Chondrocyte (in vitro differentiated cells): ENCODE measurements around the gene LARP4B. TPM values are rescaled to one million over a fixed set of nuclear protein-coding genes. Genes with fewer than 3 reads are reported as not detected.

Experiments used
- DNase-seq: peaks from one replicate; pipeline ENCODE4 v3.0.0; 2021; ENCODE audit warnings: mixed read lengths, low spot score
- H3K27ac Mint-ChIP-seq: one replicate; pipeline ENCODE4 v1.8.0; 2021; ENCODE audit warnings: mild to moderate bottlenecking, moderate library complexity, mixed read lengths; ENCODE audit not compliant: unreplicated experiment
- H3K27me3 Mint-ChIP-seq: 2 replicates; pipeline ENCODE4 v1.8.0; 2021; ENCODE audit warnings: low read depth, mixed read lengths
- H3K36me3 Mint-ChIP-seq: 2 replicates; pipeline ENCODE4 v1.8.0; 2021; ENCODE audit warnings: low read depth, mixed read lengths
- H3K4me1 Mint-ChIP-seq: 2 replicates; pipeline ENCODE4 v1.8.0; 2021; ENCODE audit warnings: low read depth, mild to moderate bottlenecking, mixed read lengths
- H3K4me3 Mint-ChIP-seq: one replicate; pipeline ENCODE4 v1.8.0; 2021; ENCODE audit warnings: mild to moderate bottlenecking, moderate library complexity, mixed read lengths; ENCODE audit not compliant: unreplicated experiment
- H3K9me3 Mint-ChIP-seq: 2 replicates; pipeline ENCODE4 v1.8.0; 2021; ENCODE audit warnings: low read depth, mixed read lengths
- total RNA-seq: library from RNA; stranded (reverse); gene quantifications from 3 replicates; pipeline ENCODE4 v1.2.1, GENCODE V29; 2021
- TF ChIP-seq, protein P1 (sequence below): fragments of 200-600 bp; sonication (generic); IDR thresholded peaks from 2 replicates; pipeline ENCODE4 v1.5.0; 2021; ENCODE audit warnings: antibody characterized with exemption, mild to moderate bottlenecking, moderate library complexity

The LARP4B gene
- total RNA-seq, 1 donor from 2014 or later, result 67.1 TPM

DNA sequence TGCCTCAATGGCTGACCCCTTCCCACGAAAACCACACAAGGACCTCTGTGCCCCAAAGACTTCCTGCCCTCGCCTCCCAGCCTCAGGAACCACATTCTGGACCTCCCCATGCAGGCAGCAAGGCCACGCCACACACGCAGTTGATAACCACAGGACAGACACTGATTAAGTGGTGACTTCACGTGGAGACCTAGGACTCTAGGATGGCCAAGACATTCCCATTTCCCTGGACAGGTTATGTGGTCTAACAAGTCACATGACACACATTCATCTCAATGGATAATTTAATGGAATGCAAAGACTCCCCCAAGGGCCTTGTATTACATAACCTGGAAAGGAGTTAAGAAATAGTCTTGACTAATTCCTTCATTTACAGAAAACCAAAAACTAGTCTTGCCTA is 110.2 kb downstream of the LARP4B start:
- no peaks in the 10 kb centered on the region for H3K9me3 Mint-ChIP-seq
- H3K4me3 Mint-ChIP-seq, result no peak overlapping the region
- H3K36me3 Mint-ChIP-seq, result peaks cover 38% of the 10 kb centered on the region
- H3K27me3 Mint-ChIP-seq, result no peaks in the 10 kb centered on the region
- TF ChIP-seq, protein P1, sequence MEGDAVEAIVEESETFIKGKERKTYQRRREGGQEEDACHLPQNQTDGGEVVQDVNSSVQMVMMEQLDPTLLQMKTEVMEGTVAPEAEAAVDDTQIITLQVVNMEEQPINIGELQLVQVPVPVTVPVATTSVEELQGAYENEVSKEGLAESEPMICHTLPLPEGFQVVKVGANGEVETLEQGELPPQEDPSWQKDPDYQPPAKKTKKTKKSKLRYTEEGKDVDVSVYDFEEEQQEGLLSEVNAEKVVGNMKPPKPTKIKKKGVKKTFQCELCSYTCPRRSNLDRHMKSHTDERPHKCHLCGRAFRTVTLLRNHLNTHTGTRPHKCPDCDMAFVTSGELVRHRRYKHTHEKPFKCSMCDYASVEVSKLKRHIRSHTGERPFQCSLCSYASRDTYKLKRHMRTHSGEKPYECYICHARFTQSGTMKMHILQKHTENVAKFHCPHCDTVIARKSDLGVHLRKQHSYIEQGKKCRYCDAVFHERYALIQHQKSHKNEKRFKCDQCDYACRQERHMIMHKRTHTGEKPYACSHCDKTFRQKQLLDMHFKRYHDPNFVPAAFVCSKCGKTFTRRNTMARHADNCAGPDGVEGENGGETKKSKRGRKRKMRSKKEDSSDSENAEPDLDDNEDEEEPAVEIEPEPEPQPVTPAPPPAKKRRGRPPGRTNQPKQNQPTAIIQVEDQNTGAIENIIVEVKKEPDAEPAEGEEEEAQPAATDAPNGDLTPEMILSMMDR, result no peak
- H3K4me1 Mint-ChIP-seq, result peaks cover 35% of the 10 kb centered on the region
- DNase-seq, result no peak
- H3K27ac Mint-ChIP-seq, result peak overlapping the region; percentile 29

DNA sequence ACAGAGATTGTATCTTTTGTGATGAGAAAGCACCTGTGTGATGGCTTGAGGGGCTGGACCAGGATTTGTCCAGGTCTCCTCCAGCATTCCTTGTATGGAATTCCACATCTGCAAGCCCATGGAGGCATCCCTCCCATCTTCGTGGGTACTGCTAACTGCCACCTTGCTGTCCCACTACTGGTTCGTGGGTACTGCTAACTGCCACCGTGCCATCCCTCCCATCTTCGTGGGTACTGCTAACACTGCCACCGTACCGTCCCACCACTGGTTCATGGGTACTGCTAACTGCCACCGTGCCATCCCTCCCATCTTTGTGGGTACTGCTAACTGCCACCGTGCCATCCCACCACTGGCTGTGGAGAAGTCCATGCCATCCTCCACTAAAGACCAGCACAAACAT is 111.7 kb downstream of the LARP4B start:
- DNase-seq, result no peak
- H3K36me3 Mint-ChIP-seq, result peaks cover 38% of the 10 kb centered on the region
- no peaks in the 10 kb centered on the region for H3K9me3 Mint-ChIP-seq
- peak overlapping the region; percentile 62 for H3K27ac Mint-ChIP-seq
- peaks cover 35% of the 10 kb centered on the region for H3K4me1 Mint-ChIP-seq
- H3K4me3 Mint-ChIP-seq, result no peak overlapping the region
- H3K27me3 Mint-ChIP-seq, result no peaks in the 10 kb centered on the region
- TF ChIP-seq, protein P1, result no peak

DNA sequence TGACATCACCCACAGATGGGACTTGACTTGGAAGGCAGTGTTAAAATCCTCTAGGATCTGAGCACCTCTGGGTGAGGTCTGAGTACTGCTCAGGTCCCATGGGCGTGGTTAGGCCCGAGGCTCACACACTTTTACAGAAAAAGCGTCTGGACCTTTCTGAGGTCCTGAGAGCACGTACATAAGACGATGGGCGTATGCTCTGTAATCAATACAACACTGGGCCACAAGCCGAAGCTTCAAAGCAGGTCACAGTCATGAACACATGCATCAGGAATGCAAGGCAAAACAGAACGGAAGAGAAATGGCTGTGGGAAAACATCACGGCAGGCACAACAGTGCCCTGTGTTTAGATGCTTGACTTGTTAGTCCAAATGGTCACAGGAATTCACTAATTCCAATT is 112.2 kb downstream of the LARP4B start:
- Mint-ChIP-seq H3K36me3 (peaks cover 40% of the 10 kb centered on the region), H3K9me3 (no peaks in the 10 kb centered on the region), H3K4me1 (peaks cover 35% of the 10 kb centered on the region), H3K27ac (peak overlapping the region; percentile 85), H3K27me3 (no peaks in the 10 kb centered on the region), H3K4me3 (no peak overlapping the region)
- DNase-seq, result no peak
- TF ChIP-seq, protein P1, result no peak

DNA sequence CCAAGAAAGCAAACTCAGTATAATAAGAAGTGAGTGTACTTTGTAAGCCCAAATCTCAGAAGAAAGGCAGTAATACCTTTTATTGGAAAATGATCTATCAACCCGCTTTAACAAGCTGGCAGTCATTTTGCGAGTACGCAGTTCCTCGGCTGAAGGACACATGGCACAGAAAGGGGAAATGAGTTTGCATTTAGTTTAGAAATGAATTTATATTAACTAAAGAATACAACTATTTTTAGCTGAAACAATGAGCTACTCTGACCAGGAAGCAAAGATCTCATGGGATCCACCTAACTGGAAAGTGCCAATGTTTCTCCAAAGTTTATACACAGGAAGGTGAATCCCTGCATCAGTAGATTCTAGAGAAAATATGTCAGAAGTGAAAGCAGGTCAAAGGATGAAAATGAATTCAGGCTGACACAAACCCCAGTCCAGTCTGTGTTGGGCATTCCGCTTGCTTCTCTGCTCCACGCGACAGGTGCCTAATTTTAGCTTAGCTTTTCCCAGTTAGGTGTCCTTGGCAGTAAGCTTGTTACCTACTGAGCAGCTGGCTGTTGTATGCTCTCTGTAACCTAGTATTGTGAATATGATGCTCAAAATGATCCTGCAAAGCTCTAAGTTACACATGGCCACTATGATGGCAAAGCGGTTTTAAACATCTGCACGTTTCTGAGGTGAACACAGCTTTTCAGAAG is 112.8 kb downstream of the LARP4B start:
- no peak for DNase-seq
- Mint-ChIP-seq H3K9me3 (no peaks in the 10 kb centered on the region), H3K27me3 (no peaks in the 10 kb centered on the region), H3K27ac (peak overlapping the region; percentile 85), H3K36me3 (peaks cover 36% of the 10 kb centered on the region), H3K4me1 (peaks cover 35% of the 10 kb centered on the region), H3K4me3 (no peak overlapping the region)
- TF ChIP-seq, protein P1, result no peak

DNA sequence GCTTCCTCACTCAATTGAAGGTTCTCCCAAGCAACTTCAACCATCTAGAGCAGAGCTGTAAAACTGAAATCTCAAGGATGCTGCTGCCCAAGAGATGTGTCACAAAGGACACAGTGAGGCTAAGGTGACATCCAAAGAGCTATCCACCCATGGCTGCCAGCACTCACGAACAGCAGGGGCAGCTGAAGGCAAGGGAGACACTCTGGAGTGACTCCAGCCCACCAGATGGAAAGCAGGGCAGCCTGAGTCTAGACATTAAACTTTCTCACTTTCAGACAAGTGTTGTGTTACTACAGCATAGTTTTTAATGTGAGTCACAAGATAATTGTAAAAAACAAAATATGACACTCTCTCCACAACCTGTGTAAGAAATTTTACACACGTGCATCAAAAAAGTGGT is 113.5 kb downstream of the LARP4B start:
- no peaks in the 10 kb centered on the region for H3K9me3 Mint-ChIP-seq
- H3K4me3 Mint-ChIP-seq, result no peak overlapping the region
- H3K27ac Mint-ChIP-seq, result peak overlapping the region; percentile 79
- TF ChIP-seq, protein P1, result peak; percentile 12
- no peaks in the 10 kb centered on the region for H3K27me3 Mint-ChIP-seq
- peaks cover 35% of the 10 kb centered on the region for H3K4me1 Mint-ChIP-seq
- DNase-seq, result no peak
- peaks cover 36% of the 10 kb centered on the region for H3K36me3 Mint-ChIP-seq
